GM18499 (cell line): Measurements from ENCODE around the gene ZNF2.
"Not testable (repeated sequence)": the region's sequence is repeated elsewhere in the genome, so short reads cannot be mapped to it uniquely, and the experiment has no call there.

ENCODE experiments used
- ATAC-seq: cut with Tn5 transposase; IDR thresholded peaks from one replicate; pipeline ENCODE4 v1.9.1; 2021; ENCODE audit warnings: moderate number of reproducible peaks; ENCODE audit not compliant: insufficient read depth, unreplicated experiment

Gene ZNF2

GRCh38 chr2:95165371-95166064 is at the start of gene ZNF2:
TSS of gene ZNF2 (plus strand) at chr2:95165809. CDS start at chr2:95176227, 10,418 bp downstream.
- ATAC-seq: peak; percentile 88

GRCh38 chr2:95121093-95121406 is 44.6 kb upstream of the ZNF2 start:
- no peak for ATAC-seq

GRCh38 chr2:95121407-95122196 is 44.0 kb upstream of the ZNF2 start, which contains the start of gene MRPS5:
TSS of gene MRPS5 (minus strand) at chr2:95121808. CDS start at chr2:95121791, 17 bp downstream.
- peak; percentile 87 for ATAC-seq

GRCh38 chr2:95122197-95122551 is 43.4 kb upstream of the ZNF2 start:
- no peak for ATAC-seq

- no peak for ATAC-seq
Observed at GRCh38 chr2:95138702-95139101, 26.9 kb upstream of the ZNF2 start.

- no peak for ATAC-seq
Observed at GRCh38 chr2:95143838-95144237, 21.8 kb upstream of the ZNF2 start.

GRCh38 chr2:95149397-95149984 is 16.1 kb upstream of the ZNF2 start:
- no peak for ATAC-seq

- ATAC-seq: no peak
Observed at GRCh38 chr2:95158441-95158840, 7.2 kb upstream of the ZNF2 start.

GRCh38 chr2:95158891-95159619 is 6.6 kb upstream of the ZNF2 start:
- ATAC-seq: no peak

GRCh38 chr2:95159690-95160449 is 5.7 kb upstream of the ZNF2 start, which contains the start of gene ZNF514:
TSS of gene ZNF514 (minus strand) at chr2:95159848. CDS start at chr2:95153253, 6,595 bp downstream.
- ATAC-seq: no peak

- no peak for ATAC-seq
Observed at GRCh38 chr2:95165030-95165370, 609 bp upstream of the ZNF2 start.

- no peak for ATAC-seq
Observed at GRCh38 chr2:95166065-95166763, 605 bp downstream of the ZNF2 start.

- ATAC-seq: no peak
Observed at GRCh38 chr2:95171902-95172301, 6.3 kb downstream of the ZNF2 start.

- no peak for ATAC-seq
Observed at GRCh38 chr2:95174031-95174542, 8.5 kb downstream of the ZNF2 start.

- no peak for ATAC-seq
Observed at GRCh38 chr2:95179451-95179850, 13.8 kb downstream of the ZNF2 start.

- no peak for ATAC-seq
Observed at GRCh38 chr2:95181774-95182173, 16.2 kb downstream of the ZNF2 start.

- no peak for ATAC-seq
Observed at GRCh38 chr2:95185197-95185596, 19.6 kb downstream of the ZNF2 start.

- ATAC-seq: no peak
Observed at GRCh38 chr2:95185973-95186372, 20.4 kb downstream of the ZNF2 start.

GRCh38 chr2:95192956-95193355 is 27.3 kb downstream of the ZNF2 start:
- not testable (repeated sequence) for ATAC-seq
